CD4-positive, CD25-positive, alpha-beta regulatory T cell (primary cell): ENCODE measurements around the gene NEMP1. TPM values are rescaled to one million over a fixed set of nuclear protein-coding genes. Genes with fewer than 3 reads are reported as not detected.
A peak's percentile ranks its signal among the peaks of the same experiment; 100 is the strongest.
"Not testable (repeated sequence)": the region's sequence is repeated elsewhere in the genome, so short reads cannot be mapped to it uniquely, and the experiment has no call there.

ENCODE experiments used
- ATAC-seq, 2 donors: fragments of 150-1000 bp; cut with Tn5 transposase; one replicate each; pipeline ENCODE4 v1.10.0; 2021; ENCODE audit warnings: low read depth in 2 of 2, moderate number of reproducible peaks in 2 of 2, moderate library complexity in 1 of 2
- DNase-seq, 3 donors: peaks; one replicate each; pipeline versions ENCODE4 v3.0.0 to v3.0.0-alpha.2; 2012 to 2022; ENCODE audit warnings: mixed read lengths in 1 of 3
- H3K27ac ChIP-seq: one replicate; pipeline ENCODE4 v1.7.0; 2013; ENCODE audit warnings: mild to moderate bottlenecking, low read length; ENCODE audit not compliant: insufficient read depth, poor library complexity, severe bottlenecking
- H3K27me3 ChIP-seq: one replicate; pipeline ENCODE4 v1.7.0; 2013; ENCODE audit warnings: low read length; ENCODE audit not compliant: control insufficient read depth, insufficient read depth
- H3K36me3 ChIP-seq: one replicate; pipeline ENCODE4 v1.7.0; 2013; ENCODE audit warnings: mild to moderate bottlenecking, low read length, moderate library complexity; ENCODE audit not compliant: control insufficient read depth, insufficient read depth
- H3K4me1 ChIP-seq: 2 replicates; pipeline ENCODE4 v1.7.0; 2013; ENCODE audit warnings: mild to moderate bottlenecking, low read length; ENCODE audit not compliant: insufficient read depth, control insufficient read depth, poor library complexity, severe bottlenecking
- H3K4me3 ChIP-seq: one replicate; pipeline ENCODE4 v1.7.0; 2013; ENCODE audit warnings: low read depth, mild to moderate bottlenecking, low read length, moderate library complexity
- H3K9me3 ChIP-seq, 2 experiments: 1 replicate in 1 of 2; 2 replicates in 1 of 2; pipeline ENCODE4 v1.7.0; 2013; ENCODE audit warnings: low read length in 2 of 2, mild to moderate bottlenecking in 1 of 2, moderate library complexity in 1 of 2; ENCODE audit not compliant: control insufficient read depth in 2 of 2
- H3K27ac Mint-ChIP-seq, 3 donors: one replicate each; pipeline ENCODE4 v1.8.0; 2020 to 2022; ENCODE audit warnings: mild to moderate bottlenecking in 3 of 3, mixed read lengths in 3 of 3, moderate library complexity in 2 of 3
- H3K27me3 Mint-ChIP-seq: one replicate; pipeline ENCODE4 v1.8.0; 2022; ENCODE audit warnings: mild to moderate bottlenecking, mixed read lengths
- H3K36me3 Mint-ChIP-seq: one replicate; pipeline ENCODE4 v1.8.0; 2020; ENCODE audit warnings: mixed read lengths
- H3K4me1 Mint-ChIP-seq, 4 donors: one replicate each; pipeline ENCODE4 v1.8.0; 2020 to 2022; ENCODE audit warnings: mixed read lengths in 4 of 4, mild to moderate bottlenecking in 1 of 4
- H3K4me3 Mint-ChIP-seq, 4 donors: one replicate each; pipeline ENCODE4 v1.8.0; 2020 to 2022; ENCODE audit warnings: mild to moderate bottlenecking in 4 of 4, mixed read lengths in 4 of 4, moderate library complexity in 3 of 4
- H3K9me3 Mint-ChIP-seq, 7 donors: one replicate each; pipeline ENCODE4 v1.8.0; 2020 to 2022; ENCODE audit warnings: mixed read lengths in 7 of 7, mild to moderate bottlenecking in 3 of 7, moderate library complexity in 2 of 7
- polyA plus RNA-seq, 4 donors: library from polyadenylated mRNA; unstranded; fragments of 300-500 nt; fragmentation: Illumina TruSeq; gene quantifications; one replicate each; pipeline ENCODE4 v1.2.3, GENCODE V29; 2021
- total RNA-seq: library from RNA; stranded (reverse); gene quantifications from one replicate; pipeline ENCODE4 v1.2.3, GENCODE V29; 2022

NEMP1 gene
- total and polyA plus RNA-seq, 5 donors from 2014 or later, result 3.1 to 14.7 (median 5.4) TPM

DNA sequence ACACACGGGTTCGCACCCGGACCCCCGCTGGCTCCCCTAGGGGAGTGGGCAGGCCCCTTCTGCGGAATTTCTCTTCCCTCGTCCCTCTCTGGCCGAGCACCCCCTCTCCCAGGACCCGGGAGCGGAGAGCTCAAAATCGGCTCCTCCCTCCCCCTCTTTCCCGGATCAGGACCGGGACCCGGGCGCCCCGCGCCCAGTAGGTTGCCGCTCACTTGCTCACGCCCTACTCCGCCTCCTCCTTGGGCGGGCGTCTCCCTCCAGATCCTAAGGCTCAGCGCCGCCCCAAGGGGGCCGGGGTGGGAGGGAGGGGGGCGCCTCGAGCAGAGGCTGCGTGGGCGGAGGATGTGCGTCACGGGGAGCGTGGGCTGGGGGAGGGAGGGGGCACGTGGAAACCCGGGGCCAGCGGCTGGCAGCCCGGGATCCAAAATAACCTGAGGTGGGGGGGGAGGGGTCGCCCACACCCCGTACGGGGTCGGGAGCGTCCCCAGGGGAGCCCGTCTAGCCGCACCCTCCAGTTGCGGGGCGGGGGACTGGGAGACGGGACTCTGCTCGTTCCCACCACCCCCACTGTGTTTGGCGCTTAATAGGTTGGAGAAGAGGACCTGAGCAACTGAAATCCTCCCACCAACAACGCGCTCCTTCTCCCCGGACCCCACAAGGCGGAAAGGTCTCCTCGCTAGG, 8.6 kb upstream of the NEMP1 start:
- peaks cover under 1% of the 10 kb centered on the region for H3K36me3 ChIP-seq
- H3K27ac ChIP-seq, result peak overlapping the region; percentile 99
- H3K4me1 ChIP-seq, result peaks cover 51% of the 10 kb centered on the region
- H3K36me3 Mint-ChIP-seq, result peaks cover 3% of the 10 kb centered on the region
- H3K27me3 ChIP-seq, result no peaks in the 10 kb centered on the region
- H3K9me3 Mint-ChIP-seq, result no peaks in the 10 kb centered on the region
- peak; percentile 83 to 91 (median 88) for DNase-seq
- H3K9me3 ChIP-seq, result no peaks in the 10 kb centered on the region
- peaks cover 11 to 56% (median 29%) of the 10 kb centered on the region in 4 donors for H3K4me1 Mint-ChIP-seq
- peak overlapping the region; percentile 95 to 96 (median 95) for H3K27ac Mint-ChIP-seq
- H3K4me3 Mint-ChIP-seq, result peak overlapping the region; percentile 89 to 97 (median 96)
- peak; percentile 49 to 56 for ATAC-seq
- no peaks in the 10 kb centered on the region for H3K27me3 Mint-ChIP-seq
- H3K4me3 ChIP-seq, result peak overlapping the region; percentile 95

DNA sequence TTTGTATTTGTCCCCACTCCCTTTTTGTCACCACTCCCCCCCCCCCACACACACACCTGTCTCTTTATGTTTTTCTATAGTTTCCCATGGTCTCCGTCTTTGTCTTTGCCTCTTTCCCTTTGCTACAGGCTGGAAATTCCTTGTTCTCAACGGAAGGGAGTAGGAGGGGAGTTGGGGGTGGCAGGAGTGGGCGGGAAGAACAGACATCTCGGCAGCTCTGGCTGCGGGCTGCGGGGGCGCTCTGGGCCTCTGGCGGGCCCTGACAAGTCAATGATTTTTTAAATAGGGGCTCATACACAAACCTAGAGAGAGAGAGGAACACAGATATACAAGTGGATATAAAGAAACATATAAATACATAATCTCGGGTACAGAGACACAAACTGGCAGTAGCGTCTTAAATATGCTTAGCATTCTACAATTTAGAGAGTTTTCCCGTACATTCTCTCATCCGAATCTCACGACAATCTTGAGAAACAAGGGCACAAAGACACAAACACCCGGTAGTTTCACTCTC, 8.0 kb upstream of the NEMP1 start:
- H3K27me3 Mint-ChIP-seq, result no peaks in the 10 kb centered on the region
- H3K4me1 Mint-ChIP-seq, result peaks cover 11 to 51% (median 29%) of the 10 kb centered on the region in 4 donors

DNA sequence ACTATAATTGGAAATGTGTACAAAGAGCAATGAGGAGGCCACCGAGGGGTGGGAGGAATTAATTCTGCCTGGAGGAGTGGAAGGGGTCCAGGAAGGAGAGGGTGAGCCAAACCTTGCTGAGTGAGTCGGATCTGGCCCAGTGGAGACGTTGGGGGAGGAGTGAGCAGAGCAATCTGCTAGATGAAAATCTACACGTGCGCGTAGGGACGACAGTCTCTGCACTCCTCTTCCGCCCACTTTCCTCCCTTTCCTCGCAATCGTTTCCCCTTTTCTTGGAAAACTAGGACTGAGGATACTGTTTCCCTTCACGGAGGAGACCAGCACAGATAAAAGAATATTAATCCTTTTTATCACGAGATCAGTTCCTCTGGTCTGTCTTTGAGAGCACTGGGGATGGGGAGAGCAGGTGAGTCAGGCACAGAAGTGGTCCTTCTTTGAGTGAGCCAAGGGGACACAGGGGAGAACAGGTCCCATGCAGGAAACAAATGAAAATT, 7.5 kb upstream of the NEMP1 start:
- peaks cover 11 to 47% (median 29%) of the 10 kb centered on the region in 4 donors for H3K4me1 Mint-ChIP-seq
- no peak for ATAC-seq

More for the DNA sequence above, 8.0 kb upstream of the NEMP1 start:
- Histone ChIP-seq H3K27me3 (no peaks in the 10 kb centered on the region), H3K27ac (peak overlapping the region; percentile 99), H3K36me3 (no peaks in the 10 kb centered on the region), H3K4me3 (peak overlapping the region; percentile 95), H3K4me1 (peaks cover 47% of the 10 kb centered on the region), H3K9me3 (no peaks in the 10 kb centered on the region)
- Mint-ChIP-seq H3K9me3 (no peaks in the 10 kb centered on the region), H3K36me3 (peaks cover 3% of the 10 kb centered on the region), H3K4me3 (peak overlapping the region; percentile 87 to 95 (median 90)), H3K27ac (peak overlapping the region; percentile 93 to 96 (median 95))
- DNase-seq (peak; percentile 26 to 56 (median 44)), ATAC-seq (no peak)

DNA sequence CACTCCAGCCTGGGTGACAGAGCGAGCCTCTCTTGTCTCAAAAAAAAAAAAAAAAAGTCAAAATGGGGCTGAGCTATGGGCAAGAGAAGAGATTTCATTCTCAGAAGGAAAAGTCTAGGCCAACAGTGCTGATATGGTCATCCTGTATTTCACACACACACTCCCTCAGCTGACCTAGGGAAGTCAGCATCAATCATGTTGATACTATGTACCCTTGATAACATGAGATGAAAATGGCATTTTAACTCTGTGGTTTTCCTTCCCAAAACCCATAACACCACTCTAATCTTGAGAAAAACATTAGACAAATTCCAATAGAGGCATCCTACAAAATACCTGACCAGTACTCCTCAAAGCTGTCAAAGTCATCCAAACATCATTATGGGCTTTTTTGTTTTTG, 2.3 kb upstream of the NEMP1 start:
- Mint-ChIP-seq H3K4me1 (peaks cover 9 to 51% (median 23%) of the 10 kb centered on the region in 4 donors), H3K4me3 (peak overlapping the region in 1 of 4 donors; percentile 10), H3K36me3 (no peaks in the 10 kb centered on the region), H3K27ac (no peak overlapping the region), H3K27me3 (no peaks in the 10 kb centered on the region), H3K9me3 (no peaks in the 10 kb centered on the region)
- H3K27me3 ChIP-seq, result no peaks in the 10 kb centered on the region
- DNase-seq (no peak), ATAC-seq (no peak)
- no peaks in the 10 kb centered on the region for H3K9me3 ChIP-seq
- H3K27ac ChIP-seq, result no peak overlapping the region
- H3K4me3 ChIP-seq, result no peak overlapping the region
- H3K4me1 ChIP-seq, result peaks cover 19% of the 10 kb centered on the region
- peaks cover 2% of the 10 kb centered on the region for H3K36me3 ChIP-seq

More for the DNA sequence above, 7.5 kb upstream of the NEMP1 start:
- H3K27ac ChIP-seq, result peak overlapping the region; percentile 99
- H3K9me3 Mint-ChIP-seq, result no peaks in the 10 kb centered on the region
- no peaks in the 10 kb centered on the region for H3K27me3 ChIP-seq
- peak overlapping the region; percentile 95 for H3K4me3 ChIP-seq
- H3K4me1 ChIP-seq, result peaks cover 42% of the 10 kb centered on the region
- H3K27me3 Mint-ChIP-seq, result no peaks in the 10 kb centered on the region
- H3K36me3 Mint-ChIP-seq, result peaks cover 3% of the 10 kb centered on the region
- peak overlapping the region; percentile 93 to 96 (median 95) for H3K27ac Mint-ChIP-seq
- DNase-seq, result peak in 1 of 3 donors; percentile 66
- no peaks in the 10 kb centered on the region for H3K36me3 ChIP-seq
- H3K4me3 Mint-ChIP-seq, result peak overlapping the region; percentile 87 to 95 (median 90)
- H3K9me3 ChIP-seq, result no peaks in the 10 kb centered on the region

DNA sequence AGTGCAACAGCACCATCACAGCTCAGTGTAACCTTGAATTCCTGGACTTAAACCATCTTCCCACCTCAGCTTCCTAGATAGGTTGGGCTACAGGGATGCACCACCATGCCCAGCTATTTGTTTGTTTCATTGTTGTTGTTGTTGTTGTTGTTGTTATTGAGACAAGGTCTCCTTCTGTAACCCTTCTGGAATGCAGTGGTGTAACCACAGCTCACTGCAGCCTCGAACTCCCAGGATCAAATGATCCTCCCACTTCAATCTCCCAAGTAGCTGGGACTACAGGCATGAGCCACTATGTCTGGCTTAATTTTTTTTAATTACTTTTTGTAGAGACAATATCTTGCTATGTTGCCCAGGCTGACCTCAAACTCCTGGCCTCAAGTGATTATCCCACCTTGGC, 1.2 kb upstream of the NEMP1 start:
- Histone ChIP-seq H3K4me3 (peak overlapping the region; percentile 89), H3K4me1 (peaks cover 17% of the 10 kb centered on the region), H3K36me3 (peaks cover 2% of the 10 kb centered on the region), H3K27ac (peak overlapping the region; percentile 87), H3K9me3 (no peaks in the 10 kb centered on the region), H3K27me3 (no peaks in the 10 kb centered on the region)
- Mint-ChIP-seq H3K27ac (peak overlapping the region in 2 of 3 donors; percentile 74 to 96), H3K27me3 (no peaks in the 10 kb centered on the region), H3K4me1 (peaks cover 0 to 41% (median 15%) of the 10 kb centered on the region in 4 donors), H3K36me3 (no peaks in the 10 kb centered on the region), H3K4me3 (peak overlapping the region in 2 of 4 donors; percentile 31 to 54), H3K9me3 (no peaks in the 10 kb centered on the region)
- no peak for DNase-seq
- ATAC-seq, result no peak

DNA sequence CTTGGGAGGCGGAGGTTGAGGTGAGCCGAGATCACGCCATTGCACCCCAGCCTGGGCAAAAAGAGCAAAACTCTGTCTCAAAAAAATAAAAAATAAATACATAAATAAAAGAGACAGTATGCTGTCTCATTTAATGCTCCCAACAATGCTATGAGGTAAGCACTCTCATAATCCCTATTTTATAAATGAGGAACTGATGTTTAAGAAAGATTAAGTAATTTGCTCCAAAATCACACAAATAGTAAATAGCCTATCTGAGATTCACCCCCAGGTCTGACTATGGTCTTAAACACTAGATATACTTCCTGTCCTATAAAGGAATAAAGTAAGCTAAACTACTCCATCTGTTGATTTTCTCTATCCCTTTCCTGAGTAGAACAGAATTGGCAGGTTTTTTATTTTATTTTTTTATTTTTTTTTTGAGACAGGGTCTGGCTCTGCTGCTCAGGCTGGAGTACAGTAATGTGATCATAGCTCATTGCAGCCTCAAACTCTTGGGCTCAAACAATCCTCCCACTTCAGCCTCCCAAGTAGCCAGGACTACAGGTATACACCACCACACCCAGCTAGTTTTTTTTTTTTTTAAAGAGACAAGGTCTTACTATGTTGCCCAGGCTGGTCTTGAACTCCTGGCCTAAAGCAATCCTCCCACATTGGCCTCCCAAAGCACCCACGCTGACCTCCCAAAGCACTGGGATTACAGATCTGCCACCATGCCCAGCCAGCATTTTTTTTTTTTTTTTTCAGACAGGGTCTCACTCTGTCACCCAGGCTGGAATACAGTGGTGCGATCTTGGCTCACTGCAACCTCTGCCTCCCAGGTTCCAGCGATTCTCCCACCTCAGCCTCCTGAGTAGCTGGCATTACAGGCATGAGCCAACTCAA, 4.8 kb downstream of the NEMP1 start:
- H3K9me3 ChIP-seq, H3K4me3 Mint-ChIP-seq, H3K9me3 Mint-ChIP-seq, H3K27me3 Mint-ChIP-seq, H3K4me3 ChIP-seq, ATAC-seq, DNase-seq, H3K27me3 ChIP-seq: not testable (repeated sequence)
- Histone ChIP-seq H3K4me1 (peaks cover 14% of the 10 kb centered on the region), H3K27ac (peak overlapping the region; percentile 5), H3K36me3 (peaks cover 26% of the 10 kb centered on the region)
- H3K36me3 Mint-ChIP-seq, result peaks cover 14% of the 10 kb centered on the region
- H3K27ac Mint-ChIP-seq, result peak overlapping the region; percentile 55 to 65 (median 63)
- peaks cover 6 to 48% (median 19%) of the 10 kb centered on the region in 4 donors for H3K4me1 Mint-ChIP-seq

DNA sequence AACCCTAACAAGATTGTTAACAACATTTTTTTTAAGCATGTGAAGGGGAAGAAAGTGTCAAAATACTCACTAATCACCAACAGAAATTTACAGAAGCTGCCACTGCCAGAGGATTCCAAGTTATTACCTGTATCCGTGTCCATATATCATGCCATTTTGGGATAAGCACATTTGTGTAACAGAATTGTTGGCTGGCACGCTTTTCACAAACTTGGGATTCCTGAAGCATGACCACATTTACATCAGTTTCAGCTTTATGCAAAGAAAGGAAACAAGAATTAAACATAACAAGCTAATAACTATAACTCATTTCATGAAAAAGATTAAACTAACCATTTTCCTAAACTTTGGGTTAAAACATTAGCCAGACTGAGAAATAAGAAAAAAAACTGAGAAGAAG, 5.9 kb downstream of the NEMP1 start:
- Mint-ChIP-seq H3K36me3 (peaks cover 18% of the 10 kb centered on the region), H3K4me3 (peak overlapping the region in 1 of 4 donors; percentile 60), H3K4me1 (peaks cover 6 to 38% (median 14%) of the 10 kb centered on the region in 4 donors), H3K27me3 (no peaks in the 10 kb centered on the region), H3K27ac (peak overlapping the region in 1 of 3 donors; percentile 77), H3K9me3 (no peaks in the 10 kb centered on the region)
- no peaks in the 10 kb centered on the region for H3K9me3 ChIP-seq
- H3K27ac ChIP-seq, result no peak overlapping the region
- ATAC-seq (no peak), DNase-seq (no peak)
- no peak overlapping the region for H3K4me3 ChIP-seq
- H3K27me3 ChIP-seq, result no peaks in the 10 kb centered on the region
- H3K4me1 ChIP-seq, result peaks cover 9% of the 10 kb centered on the region
- H3K36me3 ChIP-seq, result peaks cover 30% of the 10 kb centered on the region
